Muscle layer of colon (tissue), 2 donors: Measurements from ENCODE around the gene CHD6.

Experiments
- H3K27ac ChIP-seq: one replicate; pipeline ENCODE4 v1.7.0; 2013; ENCODE audit warnings: low read depth, mild to moderate bottlenecking, low read length, moderate library complexity
- H3K27me3 ChIP-seq, 2 donors: one replicate each; pipeline ENCODE4 v1.7.0; 2013; ENCODE audit warnings: low read length in 2 of 2, mild to moderate bottlenecking in 2 of 2; ENCODE audit not compliant: insufficient read depth in 2 of 2, control insufficient read depth in 1 of 2
- H3K36me3 ChIP-seq: one replicate; pipeline ENCODE4 v1.7.0; 2013; ENCODE audit warnings: mild to moderate bottlenecking, low read length; ENCODE audit not compliant: insufficient read depth
- H3K4me1 ChIP-seq: one replicate; pipeline ENCODE4 v1.7.0; 2013; ENCODE audit warnings: mild to moderate bottlenecking, low read length; ENCODE audit not compliant: insufficient read depth
- H3K4me3 ChIP-seq, 2 donors: one replicate each; pipeline ENCODE4 v1.7.0; 2013; ENCODE audit warnings: low read length in 2 of 2, low read depth in 1 of 2, mild to moderate bottlenecking in 1 of 2, moderate library complexity in 1 of 2
- H3K9ac ChIP-seq: one replicate; pipeline ENCODE4 v1.7.0; 2013; ENCODE audit warnings: low read length
- H3K9me3 ChIP-seq: one replicate; pipeline ENCODE4 v1.7.0; 2013; ENCODE audit warnings: mild to moderate bottlenecking, low read length
- donor health status: abdominal sarcoma.
- donor health status: Adenocarcinoma of cecum.

Gene CHD6

DNA sequence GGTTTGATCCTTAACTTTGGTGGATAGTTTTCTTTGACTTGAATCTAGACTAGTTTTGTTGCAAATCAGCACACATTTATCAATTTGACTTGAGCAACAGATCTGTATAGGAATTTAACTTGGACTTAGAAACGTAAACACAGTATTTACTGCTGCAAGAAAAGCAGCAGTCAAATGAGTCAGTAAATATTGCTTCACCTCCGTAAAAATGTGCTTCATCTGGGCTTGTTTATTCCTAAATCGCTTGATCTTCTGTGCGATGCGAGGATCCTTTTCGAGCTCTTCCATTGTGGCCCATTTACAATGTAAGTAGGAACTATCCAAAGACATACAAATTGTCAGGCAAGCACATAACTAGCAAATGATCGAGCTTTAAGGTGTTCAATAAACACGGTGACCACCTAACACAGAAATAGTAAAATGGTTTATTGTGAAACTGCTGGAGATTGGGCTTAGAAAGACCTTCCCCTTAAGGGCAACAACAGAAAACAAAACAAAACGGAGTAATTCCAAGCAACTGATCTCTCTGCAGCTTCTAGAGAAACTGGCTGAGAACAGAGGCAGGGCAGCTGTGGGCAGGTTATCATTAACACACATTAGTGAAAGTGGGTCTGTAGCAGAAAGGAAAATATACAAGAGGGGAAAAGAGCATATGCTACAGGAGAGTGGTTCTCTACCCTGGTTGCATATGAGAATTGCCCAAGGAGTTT lies 120.8 kb downstream of the CHD6 start:
- H3K36me3 ChIP-seq = peaks cover 26% of the 10 kb centered on the region
- H3K9ac ChIP-seq = no peak overlapping the region
- no peaks in the 10 kb centered on the region for H3K9me3 ChIP-seq
- H3K27ac ChIP-seq = no peak overlapping the region
- H3K27me3 ChIP-seq = no peaks in the 10 kb centered on the region
- H3K4me1 ChIP-seq = peaks cover 14% of the 10 kb centered on the region
- no peak overlapping the region for H3K4me3 ChIP-seq

DNA sequence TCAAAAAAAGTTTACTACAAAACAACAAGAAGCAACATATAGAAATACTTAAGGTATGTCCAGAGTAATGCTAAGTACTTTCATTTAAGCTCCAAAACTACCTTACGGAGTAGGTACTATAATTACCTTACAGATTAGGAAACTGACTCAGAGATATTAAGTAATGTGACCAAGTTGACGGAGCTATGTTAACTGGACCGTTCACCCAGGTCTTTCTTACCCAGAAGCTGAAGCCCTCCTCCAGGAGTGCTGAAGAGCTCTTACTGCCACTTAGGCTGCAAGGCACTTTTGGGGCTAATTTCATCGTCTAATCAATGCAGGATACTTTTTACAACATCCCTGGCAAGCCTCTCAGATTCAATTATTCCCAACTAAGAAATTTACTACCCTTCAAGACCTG lies 123.7 kb downstream of the CHD6 start:
- no peaks in the 10 kb centered on the region for H3K4me1 ChIP-seq
- no peak overlapping the region for H3K4me3 ChIP-seq
- no peak overlapping the region for H3K27ac ChIP-seq
- no peak overlapping the region for H3K9ac ChIP-seq
- peaks cover 47% of the 10 kb centered on the region for H3K36me3 ChIP-seq
- H3K9me3 ChIP-seq = no peaks in the 10 kb centered on the region
- no peaks in the 10 kb centered on the region for H3K27me3 ChIP-seq

DNA sequence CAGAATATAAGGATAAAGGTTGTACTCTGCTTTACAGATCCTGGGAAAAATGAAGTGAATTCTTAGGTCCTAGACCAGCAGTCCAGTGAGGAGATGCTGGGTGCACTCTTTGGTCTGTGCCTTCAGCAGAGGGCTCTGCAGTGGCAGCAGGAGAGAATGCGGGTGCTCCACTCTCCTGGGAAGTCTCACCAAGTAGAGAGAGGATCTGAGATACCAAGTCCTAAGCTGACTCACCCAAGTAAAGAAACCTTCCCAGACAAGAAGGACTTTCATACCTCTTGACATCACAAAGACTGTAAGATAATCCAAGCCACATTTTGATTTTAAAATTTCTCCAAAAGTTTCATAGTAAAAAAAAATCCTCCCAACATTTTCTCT lies 134.6 kb downstream of the CHD6 start:
- Histone ChIP-seq H3K36me3 (peaks cover 53% of the 10 kb centered on the region), H3K27ac (no peak overlapping the region), H3K4me1 (no peaks in the 10 kb centered on the region), H3K9me3 (no peaks in the 10 kb centered on the region), H3K27me3 (no peaks in the 10 kb centered on the region), H3K4me3 (no peak overlapping the region), H3K9ac (no peak overlapping the region)

DNA sequence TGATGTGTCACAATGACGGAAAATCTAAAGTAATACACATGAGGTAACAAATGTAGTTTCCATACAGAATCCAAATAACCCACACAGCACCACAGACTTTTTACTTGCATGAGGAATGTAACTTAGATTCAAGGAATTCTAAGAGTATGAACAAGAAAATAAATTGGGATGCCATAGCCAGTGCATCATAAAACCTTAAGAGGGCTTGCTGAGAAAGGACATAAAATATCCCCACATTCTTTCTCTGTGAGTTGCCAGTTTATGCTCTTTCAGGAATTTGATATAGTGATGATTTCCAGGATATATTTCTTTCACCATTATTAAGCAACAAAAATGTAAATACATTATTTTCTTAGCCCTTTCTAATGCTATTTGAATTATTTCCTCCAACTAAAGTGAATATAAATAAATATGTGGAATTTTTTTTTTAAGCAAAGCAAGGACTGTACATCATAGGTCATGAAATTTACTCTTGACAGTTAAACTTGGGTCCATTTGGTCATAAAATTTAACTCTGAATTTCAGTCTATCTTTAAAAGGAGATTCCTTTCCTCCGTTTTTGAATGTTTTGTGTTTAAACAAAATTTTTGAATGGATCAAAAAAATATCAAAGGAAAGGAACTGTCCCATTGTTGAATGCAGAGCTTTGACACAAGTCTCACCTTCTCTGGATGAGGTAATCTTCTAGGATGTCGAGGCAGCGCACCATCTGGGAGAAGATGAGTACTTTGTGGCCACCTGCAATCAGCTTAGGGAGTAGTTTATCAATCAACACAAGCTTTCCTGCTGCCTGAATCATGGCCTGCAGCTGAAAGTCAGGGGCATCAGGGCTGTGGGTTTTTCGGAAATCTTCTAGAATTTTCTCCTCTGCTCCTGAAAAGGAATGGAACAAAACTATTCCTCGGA lies 135.3 kb downstream of the CHD6 start:
- Histone ChIP-seq H3K4me3 (no peak overlapping the region), H3K36me3 (peaks cover 53% of the 10 kb centered on the region), H3K27ac (no peak overlapping the region), H3K4me1 (no peaks in the 10 kb centered on the region), H3K27me3 (no peaks in the 10 kb centered on the region), H3K9me3 (no peaks in the 10 kb centered on the region), H3K9ac (no peak overlapping the region)

DNA sequence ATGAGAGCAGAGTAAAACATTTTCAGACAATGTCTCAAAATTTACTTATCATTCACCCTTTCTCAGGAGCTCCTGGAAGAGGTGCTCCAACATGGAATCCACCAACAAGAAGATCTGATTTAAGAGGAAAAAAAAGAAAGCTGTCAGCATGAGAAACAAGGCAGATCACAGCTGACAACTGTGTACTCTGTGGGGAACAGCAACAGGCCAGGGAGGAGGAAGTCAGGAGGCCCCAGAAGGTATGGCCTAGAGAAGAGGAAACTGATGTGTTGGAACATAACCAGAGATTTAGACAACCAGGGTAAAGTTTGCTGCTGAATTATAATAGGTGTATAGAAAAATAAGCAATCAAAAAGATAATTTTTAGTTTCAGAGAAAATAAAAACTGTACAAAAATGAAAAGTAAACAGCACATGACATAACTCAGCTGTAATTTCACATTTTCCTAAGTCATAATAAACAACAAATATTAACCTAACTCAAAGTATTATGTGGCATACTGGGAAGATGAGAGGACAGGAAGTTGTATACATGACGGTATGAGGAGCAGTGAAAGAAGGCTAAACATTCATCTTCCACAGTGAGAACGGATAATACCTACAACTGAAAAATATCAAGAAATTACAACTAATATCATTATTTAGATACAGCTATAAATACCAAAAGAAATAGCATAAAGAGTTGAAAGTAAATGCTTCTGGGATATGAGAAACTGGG lies 138.0 kb downstream of the CHD6 start:
- Histone ChIP-seq H3K36me3 (peaks cover 35% of the 10 kb centered on the region), H3K4me1 (peaks cover 12% of the 10 kb centered on the region), H3K27me3 (no peaks in the 10 kb centered on the region), H3K4me3 (no peak overlapping the region), H3K9ac (no peak overlapping the region), H3K9me3 (no peaks in the 10 kb centered on the region), H3K27ac (no peak overlapping the region)

DNA sequence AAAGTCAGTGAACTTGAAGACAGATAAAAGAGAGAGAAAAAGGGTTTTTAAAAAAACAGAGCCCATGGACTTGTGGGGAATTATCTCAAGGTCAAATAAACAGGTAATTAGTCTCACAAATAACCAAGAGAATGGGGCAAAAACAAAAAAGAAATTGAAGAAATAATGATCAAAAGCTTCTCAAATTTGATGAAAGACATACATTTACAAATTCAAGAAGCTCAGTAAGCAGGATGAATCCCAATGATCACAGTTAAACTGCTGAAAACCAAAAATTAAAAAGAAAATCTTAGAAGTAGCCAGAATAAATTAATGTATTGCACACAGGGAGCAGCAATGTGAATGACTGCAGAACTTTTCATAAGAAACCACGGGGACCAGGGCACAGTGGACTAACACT lies 139.1 kb downstream of the CHD6 start:
- H3K4me3 ChIP-seq = no peak overlapping the region
- no peak overlapping the region for H3K27ac ChIP-seq
- H3K9ac ChIP-seq = no peak overlapping the region
- H3K27me3 ChIP-seq = no peaks in the 10 kb centered on the region
- peaks cover 12% of the 10 kb centered on the region for H3K4me1 ChIP-seq
- no peaks in the 10 kb centered on the region for H3K9me3 ChIP-seq
- peaks cover 25% of the 10 kb centered on the region for H3K36me3 ChIP-seq

DNA sequence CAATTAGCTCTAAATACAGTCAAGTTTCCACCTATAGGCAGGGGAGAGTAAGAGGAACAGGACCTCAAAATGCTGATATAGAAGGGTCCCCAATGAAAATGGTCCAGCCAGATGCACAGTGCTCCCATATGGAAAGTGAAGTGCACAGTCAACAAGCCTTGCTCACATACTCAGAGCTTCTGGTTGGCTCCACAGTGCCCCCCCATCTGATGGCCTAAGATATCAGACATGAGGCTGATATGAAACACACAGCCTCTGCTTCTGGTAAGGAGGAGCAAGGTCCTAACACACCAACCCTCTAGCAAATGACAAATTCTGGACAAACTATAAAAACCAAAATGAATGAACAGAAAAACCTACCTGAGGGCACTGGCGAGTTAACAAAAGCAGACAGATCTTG lies 140.2 kb downstream of the CHD6 start:
- Histone ChIP-seq H3K27me3 (no peaks in the 10 kb centered on the region), H3K36me3 (peaks cover 23% of the 10 kb centered on the region), H3K9me3 (no peaks in the 10 kb centered on the region), H3K27ac (no peak overlapping the region), H3K9ac (no peak overlapping the region), H3K4me3 (no peak overlapping the region), H3K4me1 (peaks cover 12% of the 10 kb centered on the region)

DNA sequence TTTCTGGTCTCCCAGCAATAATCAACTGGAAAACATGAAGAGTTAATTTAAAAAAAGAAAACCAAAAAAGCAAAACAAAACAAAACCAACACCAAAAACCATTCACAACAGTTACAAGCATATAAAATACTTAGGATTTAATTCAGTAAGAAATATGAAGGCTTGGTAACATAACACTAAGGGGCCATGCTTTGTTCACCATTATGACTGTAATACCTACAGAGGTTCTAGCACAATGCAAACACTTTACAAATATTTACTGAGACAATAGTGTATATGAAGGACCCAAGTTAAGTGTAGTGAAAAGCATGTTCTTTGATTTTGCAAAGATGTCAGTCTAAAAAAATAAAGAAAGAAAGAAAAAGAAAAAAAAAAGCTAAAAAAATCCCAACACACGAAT lies 141.7 kb downstream of the CHD6 start:
- no peaks in the 10 kb centered on the region for H3K27me3 ChIP-seq
- no peak overlapping the region for H3K27ac ChIP-seq
- peaks cover 12% of the 10 kb centered on the region for H3K4me1 ChIP-seq
- peaks cover 23% of the 10 kb centered on the region for H3K36me3 ChIP-seq
- H3K9ac ChIP-seq = no peak overlapping the region
- no peaks in the 10 kb centered on the region for H3K9me3 ChIP-seq
- H3K4me3 ChIP-seq = no peak overlapping the region

DNA sequence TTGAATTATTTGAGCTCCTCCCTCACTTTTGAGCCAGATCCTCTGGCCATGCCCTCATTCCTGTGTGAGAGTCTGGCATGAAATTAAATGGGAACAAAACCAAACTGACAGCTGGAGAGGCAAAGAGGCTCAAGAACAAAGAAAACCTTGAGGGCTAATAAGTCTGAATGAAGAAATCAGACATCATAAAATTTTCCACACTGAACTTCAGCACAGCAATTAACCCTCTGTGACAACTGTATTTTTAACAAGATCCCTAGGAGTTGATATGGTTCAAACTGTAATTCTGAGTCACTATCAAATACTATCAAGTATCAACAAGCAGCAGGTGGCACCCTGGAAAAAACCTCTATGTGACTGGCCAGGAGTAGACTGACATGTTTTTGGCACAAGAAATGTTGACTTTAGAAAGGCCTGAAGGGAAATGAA lies 142.2 kb downstream of the CHD6 start:
- Histone ChIP-seq H3K4me1 (peaks cover 12% of the 10 kb centered on the region), H3K27me3 (no peaks in the 10 kb centered on the region), H3K9me3 (no peaks in the 10 kb centered on the region), H3K27ac (no peak overlapping the region), H3K9ac (no peak overlapping the region), H3K4me3 (no peak overlapping the region), H3K36me3 (peaks cover 23% of the 10 kb centered on the region)

DNA sequence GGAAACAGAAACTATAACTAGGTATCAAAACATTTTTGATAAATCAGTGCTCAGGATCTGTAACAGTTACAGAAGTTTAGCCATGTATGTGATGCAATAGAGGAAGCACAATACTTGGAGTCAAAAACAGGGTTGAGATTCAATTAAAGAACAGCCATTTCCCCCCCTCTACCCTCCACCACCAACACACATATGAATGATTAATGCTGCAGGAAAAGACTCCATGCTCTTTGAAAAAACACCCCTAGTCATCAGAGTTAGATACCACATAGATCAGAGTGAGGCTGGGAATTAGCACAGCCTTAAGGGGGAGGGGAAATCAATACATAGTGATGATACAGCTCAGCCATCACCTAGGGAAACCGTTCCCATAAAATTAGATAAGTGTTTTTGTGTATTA lies 142.7 kb downstream of the CHD6 start:
- Histone ChIP-seq H3K4me3 (no peak overlapping the region), H3K9me3 (no peaks in the 10 kb centered on the region), H3K36me3 (peaks cover 26% of the 10 kb centered on the region), H3K27ac (no peak overlapping the region), H3K27me3 (no peaks in the 10 kb centered on the region), H3K9ac (no peak overlapping the region), H3K4me1 (peaks cover 12% of the 10 kb centered on the region)

DNA sequence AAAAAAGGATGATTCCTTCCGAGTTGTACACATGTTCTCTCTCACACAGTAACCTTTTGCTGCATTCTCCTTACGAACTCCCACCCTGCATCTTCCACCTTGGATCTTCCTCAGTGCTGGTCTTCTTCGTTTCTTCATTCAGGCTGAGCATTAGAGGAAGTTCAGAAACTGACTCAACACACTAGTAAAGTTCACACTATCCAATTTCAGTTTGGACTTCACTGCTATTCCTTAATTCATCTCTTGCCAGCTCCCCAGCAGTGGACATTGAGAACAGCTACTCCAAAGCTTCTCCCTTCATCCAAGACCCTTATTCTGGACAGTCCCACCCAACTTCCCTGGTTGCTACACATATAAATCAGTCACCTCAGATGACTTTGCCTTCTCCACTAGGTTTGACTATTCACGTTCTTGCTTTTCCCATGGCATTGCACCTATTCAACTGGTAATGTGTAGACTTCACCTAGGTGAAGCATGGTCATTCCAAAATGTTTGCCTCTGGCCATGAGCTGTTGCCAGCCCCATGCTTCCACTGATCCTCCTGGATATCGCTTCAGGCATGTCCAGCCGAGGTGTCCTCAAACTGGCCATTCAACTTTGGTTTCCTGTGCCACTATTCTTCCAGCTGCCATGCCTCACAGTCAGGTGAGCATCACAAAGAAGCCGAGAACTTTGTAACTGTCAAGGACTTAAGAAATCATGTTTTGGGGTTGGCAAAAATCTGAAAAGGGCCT lies 147.6 kb downstream of the CHD6 start:
- peaks cover 2% of the 10 kb centered on the region for H3K4me1 ChIP-seq
- no peak overlapping the region for H3K4me3 ChIP-seq
- peaks cover 38% of the 10 kb centered on the region for H3K36me3 ChIP-seq
- no peaks in the 10 kb centered on the region for H3K27me3 ChIP-seq
- H3K27ac ChIP-seq = no peak overlapping the region
- no peaks in the 10 kb centered on the region for H3K9me3 ChIP-seq
- no peak overlapping the region for H3K9ac ChIP-seq
